Measurements from ENCODE around the gene IPO13. TPM values are rescaled to one million over a fixed set of nuclear protein-coding genes. Genes with fewer than 3 reads are reported as not detected.

Gene IPO13
- total and polyA plus RNA-seq, 2 experiments from 2014 or later = 26.2 to 28.6 TPM

GRCh38 chr1:43984855-43985254 is 38.1 kb downstream of the IPO13 start:
- Histone ChIP-seq H3K27ac (no peak overlapping the region), H3K27me3 (no peaks in the 10 kb centered on the region), H3K4me1 (ENCODE audit: low read depth) (no peaks in the 10 kb centered on the region), H3K9me3 (ENCODE audit: low read depth) (no peaks in the 10 kb centered on the region), H3K4me3 (no peak overlapping the region), H3K36me3 (no peaks in the 10 kb centered on the region)
- no peak for TF ChIP-seq CTCF (IDR thresholded peaks at IDR 0.05; ENCODE audit: low read depth, low read length)
- DNase-seq (ENCODE audit: low read depth in 1 of 2, low spot score in 1 of 2) = no peak

GRCh38 chr1:43985984-43986595 is 39.3 kb downstream of the IPO13 start:
- DNase-seq (ENCODE audit: low read depth in 1 of 2, low spot score in 1 of 2) = no peak
- Histone ChIP-seq H3K9me3 (ENCODE audit: low read depth) (no peaks in the 10 kb centered on the region), H3K4me3 (no peak overlapping the region), H3K27me3 (no peaks in the 10 kb centered on the region), H3K36me3 (no peaks in the 10 kb centered on the region), H3K27ac (no peak overlapping the region), H3K4me1 (ENCODE audit: low read depth) (no peaks in the 10 kb centered on the region)
- no peak for TF ChIP-seq CTCF (IDR thresholded peaks at IDR 0.05; ENCODE audit: low read depth, low read length)

GRCh38 chr1:43986712-43987111 is 40.0 kb downstream of the IPO13 start:
- no peaks in the 10 kb centered on the region for H3K36me3 ChIP-seq
- H3K9me3 ChIP-seq (ENCODE audit: low read depth) = no peaks in the 10 kb centered on the region
- TF ChIP-seq CTCF (IDR thresholded peaks at IDR 0.05; ENCODE audit: low read depth, low read length) = peak; percentile 13
- H3K4me1 ChIP-seq (ENCODE audit: low read depth) = no peaks in the 10 kb centered on the region
- H3K4me3 ChIP-seq = no peak overlapping the region
- no peak overlapping the region for H3K27ac ChIP-seq
- H3K27me3 ChIP-seq = no peaks in the 10 kb centered on the region
- DNase-seq (ENCODE audit: low read depth in 1 of 2, low spot score in 1 of 2) = no peak

GRCh38 chr1:43987159-43987902 is 40.6 kb downstream of the IPO13 start:
- Histone ChIP-seq H3K36me3 (no peaks in the 10 kb centered on the region), H3K27me3 (no peaks in the 10 kb centered on the region), H3K4me3 (no peak overlapping the region), H3K27ac (no peak overlapping the region), H3K4me1 (ENCODE audit: low read depth) (peaks cover 3% of the 10 kb centered on the region), H3K9me3 (ENCODE audit: low read depth) (no peaks in the 10 kb centered on the region)
- DNase-seq (ENCODE audit: low read depth in 1 of 2, low spot score in 1 of 2) = no peak
- no peak for TF ChIP-seq CTCF (IDR thresholded peaks at IDR 0.05; ENCODE audit: low read depth, low read length)

GRCh38 chr1:43990271-43991199 is 43.8 kb downstream of the IPO13 start:
- H3K4me1 ChIP-seq (ENCODE audit: low read depth) = peaks cover 4% of the 10 kb centered on the region
- TF ChIP-seq CTCF (IDR thresholded peaks at IDR 0.05; ENCODE audit: low read depth, low read length) = peak; percentile 4

More at GRCh38 chr1:43990271-43991199, 43.8 kb downstream of the IPO13 start:
- Histone ChIP-seq H3K4me3 (peak overlapping the region; percentile 56), H3K9me3 (ENCODE audit: low read depth) (no peaks in the 10 kb centered on the region), H3K27me3 (no peaks in the 10 kb centered on the region), H3K36me3 (no peaks in the 10 kb centered on the region), H3K27ac (peak overlapping the region; percentile 28)
- no peak for DNase-seq (ENCODE audit: low read depth in 1 of 2, low spot score in 1 of 2)
